ENCODE results near the gene COPS8. TPM values are rescaled to one million over a fixed set of nuclear protein-coding genes. Genes with fewer than 3 reads are reported as not detected.

The COPS8 gene
- polyA plus RNA-seq, 1 experiment: 139 TPM

DNA sequence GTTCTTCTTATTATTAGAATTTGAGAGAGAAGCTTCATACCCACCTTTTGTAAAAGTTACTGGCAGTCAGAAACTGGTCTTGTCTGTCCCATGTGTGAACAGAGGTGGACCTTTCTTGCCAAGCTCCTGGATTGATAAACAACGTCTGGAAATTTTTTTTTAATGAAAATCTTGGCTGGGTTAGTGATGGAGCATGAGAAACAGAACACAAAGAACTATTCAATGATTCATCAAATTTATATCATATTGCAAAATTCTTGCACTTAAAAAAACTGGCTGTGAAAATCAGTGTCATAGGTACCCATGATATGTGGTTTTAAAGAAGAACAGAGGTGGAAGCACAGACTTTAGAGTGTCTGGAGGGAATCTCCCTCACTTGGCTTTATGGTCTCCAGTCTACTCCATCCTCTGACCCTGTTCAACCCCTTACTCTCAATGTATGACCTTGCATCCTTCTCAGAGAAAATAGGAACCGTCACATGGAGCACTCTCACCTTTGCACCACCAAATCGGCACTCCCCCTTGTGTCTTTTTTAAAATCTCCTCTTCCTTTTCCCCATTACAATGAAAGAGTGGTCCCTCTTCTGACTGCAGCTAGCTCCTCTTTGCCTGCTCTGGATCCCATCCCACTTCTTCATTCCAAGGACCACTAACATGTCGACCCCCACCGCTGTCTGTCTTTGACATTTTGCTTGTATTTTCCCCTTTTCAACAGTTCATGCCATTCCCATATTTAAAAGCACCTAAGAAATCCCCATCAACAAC is 58.2 kb downstream of the COPS8 start:
- H3K27ac ChIP-seq (ENCODE audit: low read depth, low read length): no peak overlapping the region
- ChIA-PET POLR2A (no interaction called here), CTCF (interaction anchor here (1.3 to 1.9 kb wide), 4 partner anchors 9 to 428 kb away, joined by 3 to 6 read pairs (median 4); no protein-coding TSS in a partner anchor)
- no peak for DNase-seq (ENCODE audit: low read depth, low spot score)
- no peak overlapping the region for H3K4me3 ChIP-seq (ENCODE audit: low read depth, low read length)
- H3K27me3 ChIP-seq (ENCODE audit: control insufficient read depth, insufficient read depth, low read length): no peaks in the 10 kb centered on the region
- H3K9me3 ChIP-seq (ENCODE audit: control insufficient read depth, insufficient read depth, low read length): peaks cover 11% of the 10 kb centered on the region
- TF ChIP-seq, protein P1, sequence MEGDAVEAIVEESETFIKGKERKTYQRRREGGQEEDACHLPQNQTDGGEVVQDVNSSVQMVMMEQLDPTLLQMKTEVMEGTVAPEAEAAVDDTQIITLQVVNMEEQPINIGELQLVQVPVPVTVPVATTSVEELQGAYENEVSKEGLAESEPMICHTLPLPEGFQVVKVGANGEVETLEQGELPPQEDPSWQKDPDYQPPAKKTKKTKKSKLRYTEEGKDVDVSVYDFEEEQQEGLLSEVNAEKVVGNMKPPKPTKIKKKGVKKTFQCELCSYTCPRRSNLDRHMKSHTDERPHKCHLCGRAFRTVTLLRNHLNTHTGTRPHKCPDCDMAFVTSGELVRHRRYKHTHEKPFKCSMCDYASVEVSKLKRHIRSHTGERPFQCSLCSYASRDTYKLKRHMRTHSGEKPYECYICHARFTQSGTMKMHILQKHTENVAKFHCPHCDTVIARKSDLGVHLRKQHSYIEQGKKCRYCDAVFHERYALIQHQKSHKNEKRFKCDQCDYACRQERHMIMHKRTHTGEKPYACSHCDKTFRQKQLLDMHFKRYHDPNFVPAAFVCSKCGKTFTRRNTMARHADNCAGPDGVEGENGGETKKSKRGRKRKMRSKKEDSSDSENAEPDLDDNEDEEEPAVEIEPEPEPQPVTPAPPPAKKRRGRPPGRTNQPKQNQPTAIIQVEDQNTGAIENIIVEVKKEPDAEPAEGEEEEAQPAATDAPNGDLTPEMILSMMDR (IDR thresholded peaks at IDR 0.05; ENCODE audit: low read depth, low read length): no peak

DNA sequence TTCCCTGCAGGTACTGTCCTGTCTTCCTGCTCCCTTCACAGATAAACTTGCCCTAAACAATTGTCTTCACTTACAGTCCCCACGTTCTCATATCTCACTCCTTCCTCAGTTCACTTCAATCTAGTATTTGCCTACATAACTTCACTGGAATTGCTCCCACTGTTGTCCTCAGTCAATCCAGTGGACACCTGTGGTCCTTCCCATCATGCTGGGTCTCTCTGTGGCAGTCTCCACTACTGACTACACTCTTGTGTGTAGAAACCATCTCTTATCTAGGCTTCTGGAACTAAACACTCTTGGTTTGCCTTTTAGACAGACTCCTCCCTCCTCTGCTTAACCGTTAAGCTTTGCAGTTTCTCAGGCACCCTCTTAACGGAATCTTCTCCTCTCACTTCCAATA is 58.8 kb downstream of the COPS8 start:
- H3K27me3 ChIP-seq (ENCODE audit: control insufficient read depth, insufficient read depth, low read length): no peaks in the 10 kb centered on the region
- TF ChIP-seq, protein P1 (IDR thresholded peaks at IDR 0.05; ENCODE audit: low read depth, low read length): no peak
- peaks cover 11% of the 10 kb centered on the region for H3K9me3 ChIP-seq (ENCODE audit: control insufficient read depth, insufficient read depth, low read length)
- H3K27ac ChIP-seq (ENCODE audit: low read depth, low read length): no peak overlapping the region
- ChIA-PET POLR2A (no interaction called here), CTCF (no interaction called here)
- DNase-seq (ENCODE audit: low read depth, low spot score): no peak
- no peak overlapping the region for H3K4me3 ChIP-seq (ENCODE audit: low read depth, low read length)

DNA sequence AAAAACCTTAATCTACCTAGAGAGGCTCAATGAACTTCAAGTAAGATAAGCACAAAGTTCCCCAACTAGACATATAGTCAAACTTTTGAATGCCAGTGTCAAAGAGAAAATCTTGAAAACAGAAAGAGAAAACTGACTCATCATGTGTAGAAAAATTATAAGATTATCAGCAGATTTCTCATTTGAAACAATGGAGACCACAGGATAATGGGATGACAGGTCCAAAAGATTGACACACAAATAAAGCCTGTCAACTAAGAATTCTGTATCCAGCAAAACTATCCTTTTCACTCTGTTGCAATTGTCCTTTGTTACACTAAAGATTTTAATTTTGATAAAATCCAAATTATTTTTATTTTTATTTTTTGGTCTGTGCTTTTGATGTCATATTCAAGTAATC is 61.6 kb downstream of the COPS8 start:
- TF ChIP-seq, protein P1 (IDR thresholded peaks at IDR 0.05; ENCODE audit: low read depth, low read length): no peak
- POLR2A ChIA-PET: no interaction called here
- CTCF ChIA-PET: interaction anchor here (2.0 kb wide), 1 partner anchor 25 kb away, joined by 6 read pairs; no protein-coding TSS in a partner anchor

DNA sequence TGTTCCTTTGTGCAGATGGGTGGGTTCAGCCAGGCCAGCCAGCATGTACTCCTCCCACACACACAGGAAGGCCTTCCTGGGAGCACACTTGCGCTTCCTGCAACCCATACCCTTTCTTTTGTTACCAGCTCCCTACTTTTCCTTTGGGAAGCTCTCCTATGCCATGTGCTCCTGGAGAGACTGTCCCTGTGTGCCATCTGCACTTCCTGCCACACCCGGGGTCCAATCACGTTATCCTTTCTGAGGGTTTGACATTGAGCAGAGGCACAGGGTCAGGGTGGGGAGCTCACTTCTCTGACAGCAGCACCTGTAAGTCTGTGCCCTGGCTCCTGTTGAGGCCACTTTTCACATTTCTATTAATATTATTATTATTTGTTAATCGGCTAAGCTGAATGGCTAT is 62.9 kb downstream of the COPS8 start:
- POLR2A ChIA-PET: interaction anchor here (0.9 kb wide), 1 partner anchor 16 kb away, joined by 3 read pairs; no protein-coding TSS in a partner anchor
- CTCF ChIA-PET: interaction anchor here (1.4 kb wide), 1 partner anchor 423 kb away, joined by 3 read pairs; no protein-coding TSS in a partner anchor
- H3K4me3 ChIP-seq (ENCODE audit: low read depth, low read length): no peak overlapping the region

More for the DNA sequence above, 61.6 kb downstream of the COPS8 start:
- no peak for DNase-seq (ENCODE audit: low read depth, low spot score)
- Histone ChIP-seq H3K27ac (ENCODE audit: low read depth, low read length) (no peak overlapping the region), H3K4me3 (ENCODE audit: low read depth, low read length) (no peak overlapping the region), H3K9me3 (ENCODE audit: control insufficient read depth, insufficient read depth, low read length) (peaks cover 11% of the 10 kb centered on the region), H3K27me3 (ENCODE audit: control insufficient read depth, insufficient read depth, low read length) (no peaks in the 10 kb centered on the region)

More for the DNA sequence above, 62.9 kb downstream of the COPS8 start:
- Histone ChIP-seq H3K9me3 (ENCODE audit: control insufficient read depth, insufficient read depth, low read length) (peaks cover 11% of the 10 kb centered on the region), H3K27me3 (ENCODE audit: control insufficient read depth, insufficient read depth, low read length) (no peaks in the 10 kb centered on the region), H3K27ac (ENCODE audit: low read depth, low read length) (no peak overlapping the region)
- TF ChIP-seq, protein P1 (IDR thresholded peaks at IDR 0.05; ENCODE audit: low read depth, low read length): no peak
- no peak for DNase-seq (ENCODE audit: low read depth, low spot score)
